ENCODE results near the gene NEUROD4.

NEUROD4 gene

DNA sequence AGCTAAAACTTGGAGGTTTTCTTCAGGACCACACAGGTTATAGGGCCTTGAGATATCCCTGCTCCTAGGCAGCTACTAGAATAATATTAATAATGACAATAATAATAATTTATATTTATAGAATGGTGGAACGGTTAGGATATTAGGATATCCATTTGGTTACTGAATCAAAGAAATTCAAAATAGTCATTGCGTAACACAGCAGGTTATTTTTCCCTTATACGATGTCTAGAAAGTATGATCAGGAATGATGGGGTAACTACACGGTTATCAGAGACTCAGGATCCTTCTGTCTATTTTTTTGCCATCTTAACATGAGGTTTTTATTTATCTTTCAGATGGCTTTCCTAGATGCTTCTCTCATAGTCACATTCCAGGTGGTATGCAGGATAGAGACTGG, 39.0 kb downstream of the NEUROD4 start:
- no peak for DNase-seq (ENCODE audit: low read depth in 2 of 2)

DNA sequence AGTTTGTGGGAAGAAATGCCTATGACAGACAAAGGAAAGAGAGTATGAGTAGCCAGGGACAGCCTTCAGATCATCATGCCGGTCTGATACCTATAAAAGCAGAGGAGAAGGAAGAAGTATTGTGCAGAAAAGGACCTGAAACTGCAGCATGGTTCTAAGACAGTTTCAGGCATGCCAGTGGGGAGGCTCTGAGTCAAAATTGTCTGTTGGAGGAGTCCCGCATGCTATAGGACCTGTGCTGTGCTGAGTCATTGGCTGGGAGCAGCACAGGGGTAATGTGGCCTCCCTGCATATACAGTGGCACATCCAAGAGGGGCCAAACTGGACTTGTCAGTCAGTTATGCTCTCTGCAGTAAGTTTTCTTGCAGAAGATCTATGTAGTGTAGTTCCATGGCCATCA, 40.7 kb downstream of the NEUROD4 start:
- DNase-seq (ENCODE audit: low read depth in 2 of 2) = no peak

DNA sequence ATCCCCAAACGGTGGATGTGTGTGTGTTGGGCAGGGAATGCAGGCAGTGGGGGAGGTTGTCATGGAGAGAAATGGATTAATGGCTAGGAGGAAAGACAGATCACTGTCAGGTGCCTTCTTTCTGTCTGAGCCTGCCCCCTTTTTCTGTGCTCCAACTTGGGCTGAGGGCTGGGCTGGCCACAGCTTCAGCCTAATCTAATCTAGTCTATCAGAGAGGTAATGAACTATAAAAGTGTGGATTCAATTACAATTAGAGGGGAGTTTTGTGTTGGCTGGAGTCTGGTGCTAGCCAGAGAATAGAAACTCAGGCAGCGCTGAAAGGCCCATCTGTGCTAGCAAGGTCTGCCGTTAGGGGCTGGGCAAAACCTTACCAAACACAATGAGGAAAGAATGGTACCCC, 41.2 kb downstream of the NEUROD4 start:
- DNase-seq (ENCODE audit: low read depth in 2 of 2) = no peak

DNA sequence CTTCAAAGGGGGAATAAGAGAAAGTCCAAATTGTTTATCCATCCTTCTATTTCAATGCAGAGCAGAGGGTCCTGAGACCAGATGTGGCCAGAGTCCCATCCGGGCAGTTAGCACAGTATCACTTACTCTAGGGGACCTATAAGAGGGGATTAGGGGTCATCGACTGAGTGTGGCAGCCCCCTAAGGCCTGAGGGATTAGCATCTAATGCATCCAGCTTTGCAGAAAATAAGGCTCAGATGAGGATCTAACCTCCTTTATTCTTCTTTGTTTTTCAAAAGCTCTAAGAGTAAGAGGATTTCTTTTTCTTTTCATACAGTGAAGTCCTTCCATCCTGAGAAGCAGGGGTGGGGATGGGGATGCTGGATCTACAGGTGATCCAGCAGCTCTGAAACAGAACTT, 43.5 kb downstream of the NEUROD4 start:
- no peak for DNase-seq (ENCODE audit: low read depth in 2 of 2)

DNA sequence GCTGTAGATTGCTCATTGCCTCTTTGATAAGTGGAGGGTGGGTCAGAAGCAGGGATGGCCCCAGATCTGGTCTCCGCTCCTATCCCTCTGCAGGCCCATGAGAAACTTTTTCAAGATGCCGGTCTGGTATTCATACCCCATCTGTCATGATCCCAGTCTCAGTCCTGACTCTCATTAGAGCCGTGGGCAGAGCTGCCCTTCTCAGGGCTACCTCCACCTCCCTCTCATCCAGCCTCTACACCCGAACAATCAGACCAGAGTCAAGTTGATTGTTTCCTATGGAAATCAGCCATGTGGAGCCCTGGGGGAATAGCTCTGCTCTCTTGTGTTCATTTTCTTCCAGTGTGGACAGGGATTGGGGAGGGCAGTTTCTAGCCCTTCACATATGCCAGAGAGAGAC, 45.8 kb downstream of the NEUROD4 start:
- DNase-seq (ENCODE audit: low read depth in 2 of 2) = no peak

DNA sequence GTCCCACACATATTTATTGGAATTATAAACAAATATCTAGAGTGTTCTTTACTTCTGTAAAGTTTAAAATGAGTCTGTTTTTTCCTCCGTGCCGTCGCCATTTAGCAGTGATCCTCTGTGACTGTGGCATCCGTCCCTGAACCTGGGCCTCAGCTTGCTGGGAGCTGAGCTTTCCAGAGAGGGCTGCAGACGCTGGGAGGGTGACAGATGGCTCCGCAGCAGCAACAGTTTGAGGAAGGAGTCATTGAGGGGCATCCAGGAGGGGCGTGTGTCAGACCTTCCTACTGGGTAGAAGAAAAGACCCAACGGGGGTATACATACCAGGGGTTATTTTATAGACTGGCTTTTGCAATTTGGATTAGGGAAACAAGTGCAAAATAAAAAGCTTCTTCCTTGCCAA, 47.9 kb downstream of the NEUROD4 start:
- no peak for DNase-seq (ENCODE audit: low read depth in 2 of 2)

DNA sequence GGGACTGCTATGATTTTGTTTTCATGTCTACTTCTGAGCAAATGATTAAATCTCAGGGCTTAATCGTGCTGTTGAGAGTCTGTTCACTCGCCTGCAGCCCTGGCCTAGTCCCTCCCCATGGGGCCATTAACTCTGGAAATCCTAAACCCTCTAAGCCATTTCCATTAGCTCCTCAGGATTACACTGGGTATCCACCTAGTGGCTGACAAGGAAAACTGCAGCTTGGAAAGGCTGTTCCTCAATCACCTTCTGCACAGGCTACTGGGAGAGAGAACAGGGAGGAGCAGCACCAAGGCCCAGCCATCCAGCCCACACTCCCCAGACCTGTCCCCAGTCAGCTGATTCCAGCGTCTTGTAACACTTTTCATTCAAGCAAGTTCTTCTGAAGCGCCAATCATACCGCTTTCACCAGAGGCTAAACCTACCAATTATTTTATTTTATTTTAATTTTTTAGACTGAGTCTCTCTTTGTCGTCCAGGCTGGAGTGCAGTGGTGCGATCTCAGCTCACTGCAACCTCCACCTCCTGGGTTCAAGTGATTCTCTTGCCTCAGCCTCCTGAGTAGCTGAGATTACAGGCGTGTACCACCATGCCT, 48.7 kb downstream of the NEUROD4 start:
- DNase-seq (ENCODE audit: low read depth in 2 of 2) = no peak

DNA sequence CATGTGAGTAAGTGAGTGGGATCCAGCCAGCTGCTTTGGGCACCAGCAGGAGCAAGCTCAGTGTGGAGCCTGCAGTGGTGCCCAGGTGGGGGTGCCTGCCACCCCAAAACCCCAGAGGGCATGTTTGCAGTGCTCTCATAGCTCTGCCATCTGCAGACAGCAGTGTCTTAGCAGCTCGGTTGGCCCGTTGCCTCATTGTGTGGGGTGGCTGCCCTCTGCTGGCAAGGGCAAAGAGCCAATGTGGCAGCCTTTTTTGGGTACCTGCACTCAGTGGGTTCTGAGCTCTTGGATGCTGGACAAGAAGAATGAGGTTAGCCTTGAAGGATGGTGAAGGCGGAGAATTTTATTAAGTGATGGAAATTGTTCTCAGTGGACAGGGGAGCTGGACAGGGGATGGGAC, 52.3 kb downstream of the NEUROD4 start:
- DNase-seq (ENCODE audit: low read depth in 2 of 2) = peak; percentile 44 to 56

DNA sequence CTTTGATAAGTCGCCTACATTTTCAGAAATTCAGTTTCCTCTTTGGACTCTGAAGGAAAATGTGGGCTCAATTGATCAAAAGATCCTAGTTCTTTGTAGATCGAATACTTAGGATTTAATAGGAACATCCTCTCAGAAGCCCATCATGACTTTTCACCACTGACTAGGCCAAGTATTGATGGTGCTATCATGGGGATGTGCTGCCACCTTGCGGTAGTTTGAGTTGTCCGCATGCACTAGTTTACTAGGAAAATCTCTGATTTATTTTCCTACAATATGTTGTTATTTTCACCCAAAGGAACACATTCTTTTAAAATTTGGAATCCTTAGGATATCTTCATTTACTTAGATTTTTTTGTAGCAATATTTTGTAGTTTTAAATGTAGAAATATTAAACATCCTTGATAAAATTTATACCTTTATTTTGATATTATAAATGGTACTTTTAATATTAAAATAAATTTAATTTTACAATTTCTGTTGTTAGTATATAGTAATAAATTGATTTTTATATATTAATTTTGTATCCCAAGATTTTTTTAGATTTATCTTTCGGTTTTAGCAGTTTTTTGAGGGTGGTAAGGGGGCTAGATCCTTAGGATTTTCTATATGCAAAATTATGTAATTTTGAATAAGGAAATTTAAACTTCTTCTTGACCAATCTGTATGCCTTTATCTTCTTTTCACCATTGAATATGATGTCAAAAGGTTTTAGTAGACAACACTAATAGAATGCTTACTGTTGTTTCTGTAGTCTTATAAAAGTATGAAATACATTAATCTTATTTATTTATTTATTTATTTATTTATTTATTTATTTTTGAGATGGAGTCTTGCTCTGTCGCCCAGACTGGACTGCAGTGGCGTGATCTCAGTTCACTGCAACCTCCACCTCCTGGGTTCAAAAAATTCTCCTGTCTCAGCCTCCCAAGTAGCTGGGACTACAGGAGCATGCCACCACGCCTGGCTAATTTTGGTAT, 53.6 kb downstream of the NEUROD4 start:
- DNase-seq (ENCODE audit: low read depth in 2 of 2) = peak; percentile 33 to 65

DNA sequence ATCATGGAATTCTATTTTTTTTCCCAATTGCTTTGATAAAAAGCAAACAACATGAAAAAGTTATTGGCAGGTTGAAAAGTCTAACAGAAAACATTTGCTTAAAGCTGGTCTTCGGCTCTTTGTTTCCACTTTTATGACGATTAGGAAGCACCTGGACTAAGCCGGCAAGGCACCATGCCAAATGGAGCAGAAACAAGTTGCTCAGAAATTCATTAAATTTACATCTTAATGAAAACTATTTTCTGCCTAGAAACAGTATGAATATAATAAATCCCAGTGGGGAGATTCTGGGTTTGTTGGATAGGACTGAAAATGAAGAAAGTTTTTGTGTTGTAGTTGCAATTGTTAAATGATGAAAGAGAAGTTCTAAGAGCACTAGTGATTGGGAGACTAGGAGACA, 55.0 kb downstream of the NEUROD4 start:
- no peak for DNase-seq (ENCODE audit: low read depth in 2 of 2)

Measured in stimulated activated CD8-positive, alpha-beta memory T cell treated with anti-CD3 and anti-CD28 coated beads, Interleukin-2, amount 100 ng/mL, for 1 hour (primary cell).